ENCODE measurements around the gene PPIP5K1.
"Not testable (repeated sequence)": the region's sequence is repeated elsewhere in the genome, so short reads cannot be mapped to it uniquely, and the experiment has no call there.

DNA sequence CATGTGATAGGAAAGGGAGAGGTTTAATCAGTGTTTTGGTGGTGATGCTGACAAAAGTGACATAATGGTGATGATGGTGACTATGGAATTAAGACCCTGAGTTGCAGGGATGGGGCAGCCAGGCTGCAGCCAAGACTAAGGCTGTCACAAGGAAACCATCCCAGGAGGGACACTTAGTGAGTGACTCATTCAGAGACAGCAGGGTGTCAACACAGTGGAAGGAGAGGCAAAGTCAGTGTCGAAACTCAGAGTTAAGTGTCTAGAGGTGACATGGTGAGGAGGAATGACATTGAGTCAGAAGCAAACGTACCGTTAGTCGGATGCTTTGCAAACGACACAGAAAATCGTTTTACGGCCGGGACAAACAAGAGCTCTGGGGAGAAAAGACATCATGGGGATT, 26.2 kb downstream of the PPIP5K1 start:
- TF ChIP-seq, protein P1, sequence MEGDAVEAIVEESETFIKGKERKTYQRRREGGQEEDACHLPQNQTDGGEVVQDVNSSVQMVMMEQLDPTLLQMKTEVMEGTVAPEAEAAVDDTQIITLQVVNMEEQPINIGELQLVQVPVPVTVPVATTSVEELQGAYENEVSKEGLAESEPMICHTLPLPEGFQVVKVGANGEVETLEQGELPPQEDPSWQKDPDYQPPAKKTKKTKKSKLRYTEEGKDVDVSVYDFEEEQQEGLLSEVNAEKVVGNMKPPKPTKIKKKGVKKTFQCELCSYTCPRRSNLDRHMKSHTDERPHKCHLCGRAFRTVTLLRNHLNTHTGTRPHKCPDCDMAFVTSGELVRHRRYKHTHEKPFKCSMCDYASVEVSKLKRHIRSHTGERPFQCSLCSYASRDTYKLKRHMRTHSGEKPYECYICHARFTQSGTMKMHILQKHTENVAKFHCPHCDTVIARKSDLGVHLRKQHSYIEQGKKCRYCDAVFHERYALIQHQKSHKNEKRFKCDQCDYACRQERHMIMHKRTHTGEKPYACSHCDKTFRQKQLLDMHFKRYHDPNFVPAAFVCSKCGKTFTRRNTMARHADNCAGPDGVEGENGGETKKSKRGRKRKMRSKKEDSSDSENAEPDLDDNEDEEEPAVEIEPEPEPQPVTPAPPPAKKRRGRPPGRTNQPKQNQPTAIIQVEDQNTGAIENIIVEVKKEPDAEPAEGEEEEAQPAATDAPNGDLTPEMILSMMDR (IDR thresholded peaks at IDR 0.05; ENCODE audit: borderline replicate concordance, extremely low read depth, low read length, poor library complexity, severe bottlenecking) = not testable (repeated sequence)
- not testable (repeated sequence) for TF ChIP-seq EZH2 (IDR thresholded peaks at IDR 0.05; ENCODE audit: borderline replicate concordance, low read depth, low read length, severe bottlenecking)

Measured in DND-41 (cell line).